Measurements from ENCODE around the gene SPATA21.
A peak's percentile ranks its signal among the peaks of the same experiment; 100 is the strongest.

Gene SPATA21

GRCh38 chr1:16421201-16421600 lies 16.0 kb downstream of the SPATA21 start:
- in situ Hi-C loops (cut with MboI; ENCODE audit: low pct_unique_long_range_greater_than_20kb, low sequenced_read_pairs, unreplicated experiment), result no loop called here
- TF ChIP-seq CTCF (IDR thresholded peaks at IDR 0.05; ENCODE audit: extremely low read depth, insufficient read depth, missing control alignments), result no peak
- no peak for DNase-seq (ENCODE audit: low spot score)

DNA sequence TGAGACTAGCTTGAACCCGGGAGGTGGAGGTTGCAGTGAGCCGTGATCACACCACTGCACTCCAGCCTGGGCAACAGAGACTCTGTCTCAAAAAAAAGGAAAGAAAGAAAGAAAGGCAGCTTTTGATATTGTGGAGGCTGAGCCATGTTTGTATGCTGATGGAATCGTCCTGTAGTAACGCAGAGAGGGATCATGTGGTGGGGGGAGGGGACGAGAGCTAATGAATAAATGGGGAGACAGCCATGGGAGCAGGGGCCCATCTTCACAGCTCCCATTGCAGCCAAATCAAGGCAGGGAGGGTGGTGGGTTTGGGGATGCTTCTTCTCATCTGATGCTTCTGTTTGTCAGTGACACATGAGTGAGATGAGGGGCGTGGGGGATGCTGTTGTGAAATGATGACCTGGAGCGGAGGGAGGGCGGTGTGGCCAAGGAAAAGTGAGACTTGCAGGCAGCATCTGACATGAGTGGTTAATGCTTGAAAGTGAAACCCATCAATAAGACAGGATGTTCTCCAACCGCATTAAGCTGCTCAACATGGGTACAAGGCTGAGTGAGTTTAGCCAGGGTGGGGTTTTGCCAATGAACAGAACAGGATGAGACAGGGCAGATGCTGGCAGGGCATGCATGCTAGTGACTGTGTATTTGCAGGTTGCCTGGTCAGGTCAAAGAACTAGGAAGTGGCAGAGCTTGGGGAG lies 16.7 kb downstream of the SPATA21 start:
- no peak for TF ChIP-seq CTCF (IDR thresholded peaks at IDR 0.05; ENCODE audit: extremely low read depth, insufficient read depth, missing control alignments)
- peak; percentile 60 for DNase-seq (ENCODE audit: low spot score)
- in situ Hi-C loops (cut with MboI; ENCODE audit: low pct_unique_long_range_greater_than_20kb, low sequenced_read_pairs, unreplicated experiment), result no loop called here

GRCh38 chr1:16418823-16419425 lies 18.3 kb downstream of the SPATA21 start:
- in situ Hi-C loops (cut with MboI; ENCODE audit: low pct_unique_long_range_greater_than_20kb, low sequenced_read_pairs, unreplicated experiment), result no loop called here
- no peak for DNase-seq (ENCODE audit: low spot score)
- no peak for TF ChIP-seq CTCF (IDR thresholded peaks at IDR 0.05; ENCODE audit: extremely low read depth, insufficient read depth, missing control alignments)

DNA sequence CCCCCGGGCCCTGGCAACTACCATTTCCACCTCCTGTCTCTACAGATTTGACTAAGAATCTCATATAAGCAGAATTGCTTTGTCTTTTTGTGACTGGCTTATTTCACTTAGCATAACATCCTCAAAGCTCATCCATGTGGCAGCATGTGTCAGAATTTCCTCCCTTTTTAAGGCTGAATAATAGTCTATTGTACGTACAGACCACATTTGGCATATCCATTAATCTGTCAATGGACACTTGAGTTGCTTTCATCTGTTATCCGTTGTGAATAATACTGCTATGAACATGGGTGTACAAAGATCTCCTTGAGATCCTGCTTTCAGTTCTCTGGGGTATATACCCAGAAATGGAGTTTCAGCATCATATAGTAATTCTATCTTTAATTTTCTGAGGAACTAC lies 24.0 kb downstream of the SPATA21 start:
- in situ Hi-C loops (cut with MboI; ENCODE audit: low pct_unique_long_range_greater_than_20kb, low sequenced_read_pairs, unreplicated experiment), result no loop called here
- no peak for DNase-seq (ENCODE audit: low spot score)
- no peak for TF ChIP-seq CTCF (IDR thresholded peaks at IDR 0.05; ENCODE audit: extremely low read depth, insufficient read depth, missing control alignments)

- no peak for DNase-seq (ENCODE audit: low spot score)
- TF ChIP-seq CTCF (IDR thresholded peaks at IDR 0.05; ENCODE audit: extremely low read depth, insufficient read depth, missing control alignments), result no peak
- in situ Hi-C loops (cut with MboI; ENCODE audit: low pct_unique_long_range_greater_than_20kb, low sequenced_read_pairs, unreplicated experiment), result no loop called here
Measured at GRCh38 chr1:16410803-16411202, 26.4 kb downstream of the SPATA21 start.

DNA sequence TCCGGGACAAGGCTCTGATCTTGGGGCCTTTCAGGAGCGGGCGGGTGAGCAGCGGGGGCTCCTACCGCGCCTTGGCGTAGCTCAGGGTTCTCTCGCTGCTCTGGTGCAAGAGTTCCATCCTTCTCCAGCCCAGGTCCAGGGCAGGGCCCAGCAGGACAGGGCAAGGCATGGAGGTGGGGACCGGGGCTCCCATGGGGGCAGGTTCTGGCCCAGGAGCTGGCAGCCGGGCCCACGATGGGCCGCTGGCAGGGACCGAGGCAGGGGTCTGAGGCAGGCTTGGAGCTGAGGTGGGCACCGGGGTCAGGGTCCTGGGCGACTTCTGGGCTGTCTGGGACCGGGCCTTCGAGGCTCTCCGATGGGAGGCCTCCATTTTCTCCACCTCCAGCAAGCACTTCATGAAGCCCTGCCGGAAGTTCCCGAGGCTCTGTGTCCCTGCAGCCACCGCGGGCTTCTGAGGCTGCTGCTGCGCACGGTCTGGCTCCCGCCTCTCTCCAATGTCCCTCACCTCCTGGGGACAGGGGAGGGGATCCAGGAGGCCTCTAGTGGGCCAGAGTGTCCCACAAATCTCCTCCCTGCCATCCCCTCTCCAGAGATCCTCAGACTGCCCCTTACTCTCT lies 27.6 kb downstream of the SPATA21 start:
- TF ChIP-seq CTCF (IDR thresholded peaks at IDR 0.05; ENCODE audit: extremely low read depth, insufficient read depth, missing control alignments), result no peak
- in situ Hi-C loops (cut with MboI; ENCODE audit: low pct_unique_long_range_greater_than_20kb, low sequenced_read_pairs, unreplicated experiment), result no loop called here
- no peak for DNase-seq (ENCODE audit: low spot score)
